ENCODE results near the gene GFRA4.

The GFRA4 gene, protein sequence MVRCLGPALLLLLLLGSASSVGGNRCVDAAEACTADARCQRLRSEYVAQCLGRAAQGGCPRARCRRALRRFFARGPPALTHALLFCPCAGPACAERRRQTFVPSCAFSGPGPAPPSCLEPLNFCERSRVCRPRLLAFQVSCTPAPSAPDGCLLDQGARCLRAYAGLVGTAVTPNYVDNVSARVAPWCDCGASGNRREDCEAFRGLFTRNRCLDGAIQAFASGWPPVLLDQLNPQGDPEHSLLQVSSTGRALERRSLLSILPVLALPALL

GRCh38 chr20:3663031-3663701 is at the start of gene GFRA4:
TSS of gene GFRA4 (minus strand) at chr20:3663399. CDS start at chr20:3663399, 0 bp downstream.
- no peak for DNase-seq (ENCODE audit: low read depth, low spot score)
- no peak within 1 kb of the TSS for H3K27ac ChIP-seq

GRCh38 chr20:3712279-3712873 is 49.2 kb upstream of the GFRA4 start, which contains the start of gene SIGLEC1:
TSS of gene SIGLEC1 (minus strand) at chr20:3712600. CDS start at chr20:3707128, 5,472 bp downstream.
- no peak within 1 kb of the TSS for H3K27ac ChIP-seq
- no peak for DNase-seq (ENCODE audit: low read depth, low spot score)

DNA sequence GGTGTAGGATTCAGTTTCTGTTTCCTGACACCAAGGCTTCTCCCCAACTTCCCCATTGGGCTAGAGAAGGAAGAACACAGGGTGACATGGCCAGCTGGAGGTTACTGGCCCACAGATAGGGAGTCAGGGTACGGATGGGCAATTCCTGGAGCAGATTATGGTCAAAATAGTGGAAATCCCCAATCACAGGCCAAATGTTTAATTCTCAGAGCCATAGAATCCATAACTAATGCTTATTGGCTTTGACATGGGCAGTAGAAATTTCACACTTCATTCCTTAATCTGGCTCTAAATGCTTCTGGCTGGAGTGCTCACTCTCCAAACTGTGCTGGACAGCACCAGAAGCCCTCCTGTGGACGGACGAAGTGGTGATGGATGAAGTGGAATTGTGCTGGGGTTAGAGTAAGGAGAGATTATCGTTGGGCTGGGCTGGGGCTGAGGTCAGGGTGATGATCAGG is 48.3 kb upstream of the GFRA4 start:
- no peak for DNase-seq (ENCODE audit: low read depth, low spot score)
- no peak overlapping the region for H3K27ac ChIP-seq

- H3K27ac ChIP-seq, result no peak overlapping the region
- DNase-seq (ENCODE audit: low read depth, low spot score), result no peak
Measured at GRCh38 chr20:3710703-3711483, 47.7 kb upstream of the GFRA4 start.

DNA sequence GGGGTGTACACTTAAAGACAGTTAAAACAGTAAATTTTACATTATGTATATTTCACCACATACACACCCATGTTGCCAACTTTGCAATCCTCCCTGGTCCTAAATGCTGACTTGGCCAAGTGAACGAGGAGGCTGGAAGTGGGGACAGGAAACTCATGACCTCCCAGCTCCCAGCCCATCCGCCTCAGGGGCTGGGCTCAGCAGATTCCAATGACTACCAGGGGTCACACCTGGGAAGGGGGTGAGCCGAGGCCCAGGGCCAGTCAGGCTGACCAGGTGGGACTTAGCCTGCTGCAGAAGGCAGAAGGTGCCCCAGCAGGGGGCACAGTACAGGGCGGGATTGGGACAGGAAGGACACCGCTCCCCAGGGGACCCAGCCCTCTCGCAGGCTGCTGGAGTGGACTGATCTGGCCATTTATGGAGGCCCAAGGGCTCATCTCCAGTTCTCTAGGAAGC is 46.8 kb upstream of the GFRA4 start:
- DNase-seq (ENCODE audit: low read depth, low spot score), result no peak
- H3K27ac ChIP-seq, result no peak overlapping the region

GRCh38 chr20:3707508-3707899 is 44.3 kb upstream of the GFRA4 start:
- no peak for DNase-seq (ENCODE audit: low read depth, low spot score)
- H3K27ac ChIP-seq, result no peak overlapping the region

DNA sequence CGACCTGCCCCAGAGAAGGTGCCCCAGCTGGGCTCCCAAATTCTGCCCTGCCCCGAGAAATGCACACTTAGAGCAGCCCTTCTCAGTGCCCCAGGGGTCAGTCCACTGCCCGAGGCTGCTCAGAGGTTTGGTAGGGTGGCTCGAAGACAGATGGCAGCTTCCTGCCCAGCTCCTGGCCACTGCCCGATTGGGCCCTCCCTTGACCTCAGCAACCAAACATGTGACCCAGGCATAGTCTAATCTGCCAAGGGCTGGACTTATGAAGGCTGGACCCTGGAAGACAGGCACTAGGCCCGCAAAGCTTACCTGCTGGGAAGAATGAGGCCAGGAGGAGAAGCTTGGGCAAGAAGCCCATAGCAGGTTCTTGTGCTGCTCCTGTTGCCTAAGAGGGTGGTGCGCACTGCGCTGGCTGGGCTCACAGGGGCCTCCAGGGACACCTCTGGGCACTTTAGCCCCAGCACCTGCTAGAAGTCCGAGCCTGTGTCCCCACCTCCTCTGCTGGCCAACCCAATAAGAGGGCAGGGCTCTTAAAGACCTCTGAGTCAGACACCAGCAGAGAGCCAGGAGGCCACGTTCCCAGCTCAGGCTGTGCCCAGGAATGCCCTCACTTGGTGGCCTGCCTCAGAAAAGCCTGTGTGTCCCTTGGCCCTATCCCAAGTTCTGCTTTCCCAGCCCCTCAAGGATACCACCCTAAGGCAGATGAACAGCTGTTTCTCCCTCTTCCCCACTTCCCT is 43.7 kb upstream of the GFRA4 start:
- no peak overlapping the region for H3K27ac ChIP-seq
- no peak for DNase-seq (ENCODE audit: low read depth, low spot score)

DNA sequence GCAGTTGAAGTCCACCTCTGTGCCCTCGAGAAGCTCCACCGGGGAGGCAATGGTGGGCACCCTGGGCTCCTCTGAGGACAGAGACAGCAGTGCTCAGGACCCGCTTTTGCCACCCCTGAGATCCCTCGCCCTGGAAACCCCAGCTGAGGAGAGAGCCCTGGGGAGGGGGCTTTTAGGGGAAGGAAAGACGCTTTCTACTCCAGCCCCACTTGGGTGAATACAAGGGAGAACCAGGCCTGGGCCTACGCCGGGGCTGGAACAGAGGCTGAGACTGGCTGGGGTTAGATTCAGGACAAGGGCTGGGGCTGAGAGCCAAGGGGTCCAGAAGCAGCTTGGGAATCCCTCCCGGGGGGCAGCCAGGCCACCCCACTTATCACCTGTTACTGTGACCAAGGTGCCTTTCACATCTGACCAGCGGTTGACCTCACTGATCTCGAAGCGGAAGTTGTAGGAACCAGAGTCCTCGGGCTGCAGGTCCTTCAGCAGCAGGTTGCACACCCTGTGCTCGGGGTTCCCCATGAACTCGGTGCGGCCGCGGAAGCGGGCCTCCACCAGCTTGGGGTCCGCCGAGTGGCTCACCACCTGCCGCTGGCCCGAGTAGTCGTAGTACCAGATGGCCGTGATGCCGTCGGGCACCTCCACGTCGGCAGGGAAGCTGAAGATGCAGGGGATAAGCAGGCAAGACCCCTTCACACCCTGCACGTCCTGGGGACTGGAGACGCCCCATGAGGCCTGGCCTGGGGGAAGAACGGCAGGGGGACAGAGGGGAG is 43.0 kb upstream of the GFRA4 start:
- DNase-seq (ENCODE audit: low read depth, low spot score), result no peak
- H3K27ac ChIP-seq, result no peak overlapping the region

- no peak overlapping the region for H3K27ac ChIP-seq
- DNase-seq (ENCODE audit: low read depth, low spot score), result no peak
Measured at GRCh38 chr20:3705491-3705969, 42.3 kb upstream of the GFRA4 start.

DNA sequence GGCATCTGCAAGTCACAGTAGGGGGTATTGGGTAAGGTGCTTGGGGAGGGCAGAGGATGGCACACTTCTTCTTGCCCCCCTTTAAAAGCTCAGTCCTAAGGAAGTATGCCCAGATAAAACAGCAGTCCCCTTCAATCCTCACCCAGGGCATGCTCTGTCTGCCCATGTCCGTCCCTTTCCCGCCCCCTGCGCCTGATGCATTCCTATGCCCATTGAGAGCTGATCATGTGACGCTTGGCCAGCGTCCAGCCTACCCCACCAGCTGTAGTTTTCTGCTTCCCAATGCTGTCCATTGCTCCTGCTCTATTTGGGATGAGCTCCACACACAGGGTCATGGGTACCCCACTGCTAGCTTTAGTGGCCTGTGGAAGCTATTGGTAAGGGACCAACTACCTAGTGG is 40.9 kb upstream of the GFRA4 start:
- H3K27ac ChIP-seq, result no peak overlapping the region
- DNase-seq (ENCODE audit: low read depth, low spot score), result no peak

DNA sequence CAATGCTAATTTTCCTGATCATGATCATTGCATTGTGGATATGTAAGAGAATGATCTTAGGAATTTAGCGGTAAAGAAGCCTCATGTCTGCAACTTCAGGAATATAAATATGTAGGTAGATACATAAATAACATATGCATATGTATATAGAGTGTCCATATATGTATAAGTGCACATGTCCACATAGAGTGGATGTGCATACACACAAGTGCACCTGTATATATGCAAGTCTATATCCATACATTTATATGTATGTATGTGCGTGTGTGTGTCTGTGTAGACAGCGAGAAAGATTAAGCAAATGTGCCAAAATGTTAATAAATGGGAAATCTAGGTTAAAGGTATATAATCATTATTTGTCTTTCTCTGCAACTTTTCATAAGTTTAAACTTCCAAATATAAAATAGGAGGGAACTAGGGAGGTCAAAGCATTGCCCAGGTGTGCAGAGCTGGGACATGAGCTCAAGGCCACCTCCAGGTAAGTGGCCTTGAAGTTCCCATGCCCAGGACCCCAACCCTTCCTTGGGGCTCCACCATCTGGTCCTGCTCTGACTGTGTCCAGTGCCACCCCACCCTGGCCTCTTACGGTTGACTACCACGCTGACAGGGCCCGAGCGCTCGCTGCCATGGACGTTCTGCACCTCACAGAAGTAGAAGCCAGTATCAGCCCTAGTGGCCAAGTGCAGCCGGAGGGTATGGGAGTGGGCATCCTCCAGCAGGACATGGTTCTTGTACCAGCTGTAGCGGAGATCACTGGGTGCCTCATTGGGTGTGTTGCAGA is 39.6 kb upstream of the GFRA4 start:
- no peak for DNase-seq (ENCODE audit: low read depth, low spot score)
- H3K27ac ChIP-seq, result no peak overlapping the region

DNA sequence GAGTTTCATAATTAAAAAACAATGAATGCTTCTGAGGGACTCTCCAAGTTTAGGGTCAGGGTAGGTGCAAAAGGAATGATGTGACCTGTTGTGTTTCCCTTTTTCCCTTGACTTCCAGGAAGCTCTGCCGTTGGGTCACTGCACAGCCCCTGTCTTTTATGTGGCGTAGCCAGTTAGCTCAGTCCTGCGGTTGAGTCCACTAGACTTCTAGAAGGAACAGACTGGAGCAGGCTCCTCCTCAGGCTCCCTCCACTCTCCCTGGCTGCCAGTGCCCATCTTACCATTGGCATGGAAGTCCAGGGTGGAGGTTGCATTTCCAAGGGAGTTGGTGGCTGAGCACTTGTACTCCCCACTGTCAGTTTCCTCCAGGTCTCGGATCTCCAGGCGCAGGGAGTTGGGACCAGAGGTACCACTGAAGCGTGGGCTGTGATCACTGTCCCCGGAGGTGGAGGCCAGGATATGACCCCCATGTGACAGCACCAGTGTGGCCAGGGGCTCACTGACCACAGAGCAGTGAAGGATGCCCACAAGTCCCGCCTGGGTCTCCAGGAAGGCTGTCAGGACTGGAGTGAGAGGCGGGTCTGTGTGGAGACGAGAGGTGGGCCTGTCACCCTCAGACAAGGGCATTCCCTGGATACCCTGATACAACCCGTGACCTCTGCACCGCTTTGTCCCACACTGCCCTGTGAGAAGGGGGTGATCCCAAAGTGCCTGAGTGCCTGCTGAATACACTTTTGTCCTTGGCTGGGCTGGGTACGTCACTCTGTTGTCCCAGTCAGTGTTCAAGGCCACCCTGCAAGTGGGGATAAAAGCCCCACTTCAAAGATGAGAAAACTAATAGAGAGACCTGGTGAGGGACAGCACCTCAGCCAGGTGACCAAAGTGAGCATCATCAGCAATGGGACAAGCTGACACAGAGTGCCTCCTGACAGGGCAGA is 38.1 kb upstream of the GFRA4 start:
- no peak for DNase-seq (ENCODE audit: low read depth, low spot score)
- H3K27ac ChIP-seq, result no peak overlapping the region

- DNase-seq (ENCODE audit: low read depth, low spot score), result no peak
- H3K27ac ChIP-seq, result no peak overlapping the region
Measured at GRCh38 chr20:3699037-3699436, 35.8 kb upstream of the GFRA4 start.

GRCh38 chr20:3698591-3699001 is 35.4 kb upstream of the GFRA4 start:
- H3K27ac ChIP-seq, result no peak overlapping the region
- DNase-seq (ENCODE audit: low read depth, low spot score), result no peak

- H3K27ac ChIP-seq, result no peak overlapping the region
- no peak for DNase-seq (ENCODE audit: low read depth, low spot score)
Measured at GRCh38 chr20:3697588-3698305, 34.5 kb upstream of the GFRA4 start.

- no peak for DNase-seq (ENCODE audit: low read depth, low spot score)
- H3K27ac ChIP-seq, result no peak overlapping the region
Measured at GRCh38 chr20:3696745-3697587, 33.8 kb upstream of the GFRA4 start.

All from epithelial cell of prostate (primary cell).